K562 (cell line): ENCODE measurements around the gene HEBP1. TPM values are rescaled to one million over a fixed set of nuclear protein-coding genes. Genes with fewer than 3 reads are reported as not detected.

Experiments
- ATAC-seq: fragments of 200-7000 bp; cut with Tn5 transposase; 3 replicates; pipeline ENCODE4 v1.9.1; 2020; ENCODE audit warnings: moderate library complexity
- BruUV-seq: library from RNA; stranded (reverse); fragments of 400-500 nt; replicated peaks from 2 replicates; lab custom pipeline; 2021; lab: Mats Ljungman, UMichigan
- CTCF ChIA-PET: fragments of 300-600 bp; formaldehyde crosslinking; extraction: SDS; loops from one replicate; lab custom pipeline; 2021; ENCODE audit warnings: low intra/inter-chr PET ratio; lab: Yijun Ruan, JAX
- POLR2A ChIA-PET: fragments of 300-600, 350-650 bp; sonication (Branson Sonifier 250); formaldehyde crosslinking; extraction: SDS; loops from one replicate; lab custom pipeline; 2021; ENCODE audit warnings: antibody characterized with exemption, inconsistent platforms; lab: Yijun Ruan, JAX
- DNase-seq, 4 experiments: peaks; one replicate each; pipeline versions ENCODE4 v3.0.0 to v3.0.0-alpha.2; 2011 to 2018; ENCODE audit warnings: low spot score in 3 of 4, mixed read lengths in 3 of 4; ENCODE audit errors: extremely low read depth in 1 of 4
- FAIRE-seq: peaks from 2 replicates; lab custom pipeline; 2011; peaks lifted over from hg19 to GRCh38; lab: Jason Lieb, UNC
- H2AFZ ChIP-seq: 2 replicates; pipeline ENCODE4 v1.6.0; 2011; ENCODE audit warnings: low read depth, low read length, control low read depth, inconsistent platforms
- H3K27ac ChIP-seq: fragments of 200-600 bp; 3 replicates; pipeline ENCODE4 v1.8.0; 2011; ENCODE audit warnings: low read depth, mild to moderate bottlenecking, control low read depth, inconsistent platforms, low read length, moderate library complexity, mixed read lengths; ENCODE audit errors: extremely low read depth
- H3K27me3 ChIP-seq, 2 experiments: fragments of 300-600 bp in 1 of 2; 2 replicates in 1 of 2; 3 replicates in 1 of 2; pipeline versions ENCODE4 v1.6.0 to v1.8.0; 2011; ENCODE audit warnings: inconsistent platforms in 2 of 2, low read length in 2 of 2, mild to moderate bottlenecking in 1 of 2, mixed read lengths in 1 of 2, moderate library complexity in 1 of 2; ENCODE audit not compliant: control insufficient read depth in 2 of 2, insufficient read depth in 2 of 2
- H3K36me3 ChIP-seq: fragments of 300-600 bp; 3 replicates; pipeline ENCODE4 v1.8.0; 2011; ENCODE audit warnings: mild to moderate bottlenecking, low read length, inconsistent platforms; ENCODE audit not compliant: control insufficient read depth, insufficient read depth
- H3K4me1 ChIP-seq, 2 experiments: fragments of 200-600 bp in 1 of 2; replicated peaks in 1 of 2; 2 replicates in 1 of 2; 3 replicates in 1 of 2; pipeline versions ENCODE4 v1.5.1 to v1.8.0; 2011; ENCODE audit warnings: inconsistent platforms in 2 of 2, low read length in 2 of 2, mild to moderate bottlenecking in 1 of 2, mixed read lengths in 1 of 2, moderate library complexity in 1 of 2; ENCODE audit not compliant: control insufficient read depth in 2 of 2, insufficient read depth in 2 of 2
- H3K4me2 ChIP-seq: 2 replicates; pipeline ENCODE4 v1.6.1; 2011; ENCODE audit warnings: low read length, control low read depth, inconsistent platforms, mixed read lengths; ENCODE audit not compliant: insufficient read depth
- H3K4me3 ChIP-seq: fragments of 200-600 bp; sonication (generic), shearing (Covaris generic); 2 replicates; pipeline ENCODE4 v1.5.1; 2016; ENCODE audit warnings: control low read depth, inconsistent platforms
- H3K79me2 ChIP-seq: fragments of 200-600 bp; 3 replicates; pipeline ENCODE4 v1.8.0; 2011; ENCODE audit warnings: low read length, inconsistent platforms; ENCODE audit not compliant: control insufficient read depth, insufficient read depth
- H3K9ac ChIP-seq, 2 experiments: 2 replicates each; pipeline versions ENCODE4 v1.6.0 to v1.6.1; 2011; ENCODE audit warnings: low read depth in 2 of 2, low read length in 2 of 2, control low read depth in 1 of 2, inconsistent platforms in 1 of 2, mild to moderate bottlenecking in 1 of 2, mixed read lengths in 1 of 2; ENCODE audit not compliant: insufficient read depth in 1 of 2
- H3K9me1 ChIP-seq: one replicate; pipeline ENCODE4 v1.6.0; 2011; ENCODE audit warnings: inconsistent platforms, mild to moderate bottlenecking, low read length, moderate library complexity; ENCODE audit not compliant: control insufficient read depth, insufficient read depth
- H3K9me3 ChIP-seq: replicated peaks from 2 replicates; pipeline ENCODE4 v1.5.1; 2011; ENCODE audit warnings: low read depth, low read length, inconsistent platforms; ENCODE audit not compliant: control insufficient read depth, insufficient read depth
- H4K20me1 ChIP-seq: replicated peaks from 2 replicates; pipeline ENCODE4 v1.6.1; 2011; ENCODE audit warnings: low read length, inconsistent platforms, mixed read lengths; ENCODE audit not compliant: control insufficient read depth, insufficient read depth
- CBX8 ChIP-seq: fragments of 200-600 bp; sonication (generic); IDR thresholded peaks from 2 replicates; pipeline ENCODE4 v1.6.1; 2012; ENCODE audit warnings: borderline replicate concordance, mixed run types, low read depth, mild to moderate bottlenecking, moderate library complexity, mixed read lengths, low read length, control low read depth, inconsistent platforms; ENCODE audit not compliant: poor library complexity, severe bottlenecking; ENCODE audit errors: extremely low read depth
- GTF2E2 ChIP-seq: fragments of 200-800 bp; sonication (Bioruptor generic); IDR thresholded peaks from 2 replicates; pipeline ENCODE4 v1.6.1; 2016; ENCODE audit warnings: missing genetic modification characterization, missing compliant biosample characterization
- HBP1 ChIP-seq: fragments of 450-650 bp; formaldehyde crosslinking; IDR thresholded peaks from 2 replicates; pipeline ENCODE4 v1.4.0; 2022; ENCODE audit warnings: missing genetic modification characterization
- IRF1 ChIP-seq: sonication (generic); formaldehyde crosslinking; IDR thresholded peaks from 2 replicates; pipeline ENCODE4 v1.8.0; 2022; ENCODE audit warnings: missing genetic modification reagents, mild to moderate bottlenecking, borderline replicate concordance
- KAT2B ChIP-seq: IDR thresholded peaks from one replicate; pipeline ENCODE4 v1.6.1; 2012; ENCODE audit warnings: low read depth, mild to moderate bottlenecking, control low read depth, inconsistent platforms, low read length, moderate library complexity
- RFX7 ChIP-seq: fragments of 250-450 bp; sonication (Bioruptor Pico); IDR thresholded peaks from 2 replicates; pipeline ENCODE4 v1.5.1; 2021; ENCODE audit warnings: mild to moderate bottlenecking
- ZBTB9 ChIP-seq: fragments of 450-650 bp; formaldehyde crosslinking; IDR thresholded peaks from 2 replicates; pipeline ENCODE4 v1.4.0; 2020; ENCODE audit warnings: mild to moderate bottlenecking, moderate library complexity
- WGBS: fragments of 100-300 bp; shearing (Covaris generic); methylation state at CpG from one replicate; pipeline ENCODE4 v1.1.6; 2016; ENCODE audit warnings: low coverage, mixed read lengths; ENCODE audit not compliant: insufficient coverage; ENCODE audit errors: missing lambda C conversion rate; 5-methylcytosine and 5-hydroxymethylcytosine counted together
- in situ Hi-C: fragments of 300-500 bp; cut with MboI; formaldehyde crosslinking; loops from 4 replicates; pipeline ENCODE4 v1.15.0; 2018; ENCODE audit warnings: inconsistent platforms, mixed read lengths
- intact Hi-C: fragments of 100-400 bp; cut with micrococcal nuclease; formaldehyde crosslinking; loops from 2 replicates; pipeline ENCODE4 v1.14.2; 2022
- polyA plus RNA-seq, 8 experiments: library from polyadenylated mRNA; depleted of rRNA in 4 of 8; stranded (reverse) in 5 of 8; unstranded in 3 of 8; fragments of >200 nt; fragmentation: Nextera tagmentation in 2 of 8; fragmentation: Illumina TruSeq in 1 of 8; extraction: Ambion mirVana in 2 of 8; extraction: Trizol in 1 of 8; gene quantifications; 2 replicates each; pipeline versions ENCODE4 v1.2.1 to v1.2.3, GENCODE V29; 2011 to 2014; ENCODE audit warnings: inconsistent platforms in 1 of 8, missing spikeins in 1 of 8
- total RNA-seq, 7 experiments: library from RNA; depleted of rRNA in 6 of 7; stranded (reverse); fragments of >200 nt in 6 of 7; fragmentation: Illumina TruSeq in 2 of 7; extraction: Trizol in 2 of 7; gene quantifications; 2 replicates each; pipeline versions ENCODE4 v1.2.1 to v1.2.3, GENCODE V29; 2011 to 2021; ENCODE audit warnings: low replicate concordance in 1 of 7

HEBP1 gene
- total and polyA plus RNA-seq, 9 of the 15 experiments (the other 6 are each of a cell fraction or from before 2014, with no cell fraction given), result 1.1 to 10.1 (median 2.4) TPM

GRCh38 chr12:12952036-12952435 is 48.0 kb downstream of the HEBP1 start, which contains the start of gene GPRC5D (continued):
- TF ChIP-seq RFX7 (no peak), ZBTB9 (CRISPR knock-in tag) (no peak), HBP1 (CRISPR knock-in tag) (no peak)

- CTCF ChIA-PET, result no interaction called here
- H3K27ac ChIP-seq, result no peak overlapping the region
- H3K9me3 ChIP-seq, result no peaks in the 10 kb centered on the region
- H3K36me3 ChIP-seq, result peaks cover 9% of the 10 kb centered on the region; the same call in 1 of the 3 replicates
- H3K27me3 ChIP-seq, result no peaks in the 10 kb centered on the region
- H3K4me1 ChIP-seq, result no peaks in the 10 kb centered on the region
- DNase-seq (no peak), FAIRE-seq (no peak), ATAC-seq (no peak)
- intact Hi-C loops (no loop called here), in situ Hi-C loops (no loop called here)
- no peaks in the 10 kb centered on the region for H3K79me2 ChIP-seq
- no peaks in the 10 kb centered on the region for H3K9me1 ChIP-seq
- H4K20me1 ChIP-seq, result no peaks in the 10 kb centered on the region
- H2AFZ ChIP-seq, result no peak overlapping the region
- BruUV-seq, result no TSS peak
- H3K4me2 ChIP-seq, result no peak overlapping the region
- no peak overlapping the region for H3K9ac ChIP-seq
- WGBS, result 78% methylated on average over 1 of the region's 1 CpG
- POLR2A ChIA-PET, result interaction anchor here (0.6 kb wide), 1 partner anchor 215 kb away, joined by 3 read pairs; no protein-coding TSS in a partner anchor
- H3K4me3 ChIP-seq, result no peak overlapping the region
- TF ChIP-seq CBX8, result no peak
- no peak for TF ChIP-seq KAT2B
- no peak for TF ChIP-seq IRF1
- no peak for TF ChIP-seq GTF2E2
- TF ChIP-seq, all 486 proteins: peak for 0
Observed at GRCh38 chr12:12951504-12951903, 48.6 kb downstream of the HEBP1 start.
